SK-N-SH treated with all-trans-retinoic acid at 6 μM for 48 hours (cell line): Measurements from ENCODE around the gene HIP1.

Experiments used
- ATAC-seq: fragments of 200-7000 bp; cut with Tn5 transposase; 3 replicates; pipeline ENCODE4 v1.9.1; 2020; ENCODE audit warnings: mild to moderate bottlenecking, moderate library complexity
- BACH2 ChIP-seq: fragments of 250-450 bp; sonication (Bioruptor Pico); IDR thresholded peaks from 2 replicates; pipeline ENCODE4 v1.9.0; 2021; ENCODE audit warnings: mild to moderate bottlenecking, borderline replicate concordance
- CSDC2 ChIP-seq: fragments of 250-450 bp; sonication (Bioruptor Pico); IDR thresholded peaks from 2 replicates; pipeline ENCODE4 v1.5.0; 2020; ENCODE audit warnings: mild to moderate bottlenecking, moderate library complexity
- CSRNP3 ChIP-seq: fragments of 250-450 bp; sonication (Bioruptor Pico); IDR thresholded peaks from 2 replicates; pipeline ENCODE4 v1.5.1; 2021; ENCODE audit warnings: mild to moderate bottlenecking, moderate library complexity
- ESRRG ChIP-seq: fragments of 250-450 bp; sonication (Bioruptor Pico); IDR thresholded peaks from 2 replicates; pipeline ENCODE4 v1.6.1; 2021; ENCODE audit warnings: mild to moderate bottlenecking
- GLIS3 ChIP-seq: fragments of 250-450 bp; sonication (Bioruptor Pico); IDR thresholded peaks from 2 replicates; pipeline ENCODE4 v1.5.0; 2020; ENCODE audit warnings: mild to moderate bottlenecking, moderate library complexity
- ISL1 ChIP-seq: fragments of 250-450 bp; sonication (Bioruptor Pico); IDR thresholded peaks from 2 replicates; pipeline ENCODE4 v2.1.2; 2022; ENCODE audit warnings: mild to moderate bottlenecking, moderate library complexity
- PATZ1 ChIP-seq: fragments of 250-450 bp; sonication (Bioruptor Pico); IDR thresholded peaks from 2 replicates; pipeline ENCODE4 v1.8.0; 2020; ENCODE audit warnings: mild to moderate bottlenecking, moderate library complexity, borderline replicate concordance
- POU6F1 ChIP-seq: fragments of 250-450 bp; sonication (Bioruptor Pico); IDR thresholded peaks from 2 replicates; pipeline ENCODE4 v1.8.0; 2021; ENCODE audit warnings: low read depth, mild to moderate bottlenecking, moderate library complexity, borderline replicate concordance
- PPARA ChIP-seq: fragments of 250-450 bp; sonication (Bioruptor Pico); IDR thresholded peaks from 2 replicates; pipeline ENCODE4 v1.5.0; 2020; ENCODE audit warnings: mild to moderate bottlenecking, borderline replicate concordance
- RARB ChIP-seq: fragments of 250-450 bp; sonication (Bioruptor Pico); IDR thresholded peaks from 2 replicates; pipeline ENCODE4 v1.8.0; 2021; ENCODE audit warnings: mild to moderate bottlenecking, moderate library complexity
- SNAI2 ChIP-seq: fragments of 250-450 bp; sonication (Bioruptor Pico); IDR thresholded peaks from 2 replicates; pipeline ENCODE4 v1.5.0; 2020; ENCODE audit warnings: mild to moderate bottlenecking, moderate library complexity
- TOX ChIP-seq: fragments of 250-450 bp; sonication (Bioruptor Pico); IDR thresholded peaks from 2 replicates; pipeline ENCODE4 v1.8.0; 2021; ENCODE audit warnings: mild to moderate bottlenecking, moderate library complexity, borderline replicate concordance
- TSHZ2 ChIP-seq: fragments of 250-450 bp; sonication (Bioruptor Pico); IDR thresholded peaks from 2 replicates; pipeline ENCODE4 v1.5.0; 2020; ENCODE audit warnings: mild to moderate bottlenecking, moderate library complexity
- ZC3H10 ChIP-seq: fragments of 250-450 bp; sonication (Bioruptor Pico); IDR thresholded peaks from 2 replicates; pipeline ENCODE4 v1.5.1; 2021; ENCODE audit warnings: mild to moderate bottlenecking, moderate library complexity
- ZFP3 ChIP-seq: fragments of 250-450 bp; sonication (Bioruptor Pico); IDR thresholded peaks from 2 replicates; pipeline ENCODE4 v1.5.0; 2020; ENCODE audit warnings: mild to moderate bottlenecking, moderate library complexity
- ZFP30 ChIP-seq: fragments of 450-650 bp; formaldehyde crosslinking; IDR thresholded peaks from 2 replicates; pipeline ENCODE4 v1.5.0; 2022; ENCODE audit warnings: mild to moderate bottlenecking, moderate library complexity
- ZNF70 ChIP-seq: fragments of 450-650 bp; formaldehyde crosslinking; IDR thresholded peaks from 2 replicates; pipeline ENCODE4 v1.5.0; 2020; ENCODE audit warnings: mild to moderate bottlenecking, moderate library complexity
- ZNF8 ChIP-seq: fragments of 450-650 bp; formaldehyde crosslinking; IDR thresholded peaks from 2 replicates; pipeline ENCODE4 v1.5.0; 2020; ENCODE audit warnings: mild to moderate bottlenecking, moderate library complexity

HIP1 gene

GRCh38 chr7:75621124-75621523 is 117.6 kb downstream of the HIP1 start (continued):
- no peak for TF ChIP-seq PATZ1 (CRISPR knock-in tag)
- no peak for TF ChIP-seq GLIS3
- no peak for TF ChIP-seq CSRNP3 (CRISPR knock-in tag)
- TF ChIP-seq ISL1: no peak

- ATAC-seq: no peak
- TF ChIP-seq ZNF8 (CRISPR knock-in tag) (no peak), SNAI2 (CRISPR knock-in tag) (no peak), PPARA (no peak), CSDC2 (no peak), PATZ1 (CRISPR knock-in tag) (no peak), BACH2 (CRISPR knock-in tag) (no peak), ZC3H10 (CRISPR knock-in tag) (no peak), TSHZ2 (CRISPR knock-in tag) (no peak), ISL1 (no peak), CSRNP3 (CRISPR knock-in tag) (no peak), ZNF70 (CRISPR knock-in tag) (no peak), ESRRG (CRISPR knock-in tag) (no peak), GLIS3 (no peak), TOX (CRISPR knock-in tag) (no peak), ZFP3 (no peak)
Measured at GRCh38 chr7:75619636-75620035, 119.1 kb downstream of the HIP1 start.

- no peak for ATAC-seq
- no peak for TF ChIP-seq ZNF8 (CRISPR knock-in tag)
Measured at GRCh38 chr7:75617634-75618234, 121.0 kb downstream of the HIP1 start.

- TF ChIP-seq ESRRG (CRISPR knock-in tag) (no peak), GLIS3 (no peak), CSDC2 (no peak), PPARA (no peak), BACH2 (CRISPR knock-in tag) (no peak), TOX (CRISPR knock-in tag) (no peak)
- TF ChIP-seq, all 23 proteins: peak for 0
- ATAC-seq: no peak
Measured at GRCh38 chr7:75616421-75617167, 122.1 kb downstream of the HIP1 start.

GRCh38 chr7:75614401-75614800 is 124.3 kb downstream of the HIP1 start:
- ATAC-seq: no peak
- TF ChIP-seq ZNF70 (CRISPR knock-in tag) (no peak), TOX (CRISPR knock-in tag) (no peak), ZFP30 (no peak), ZC3H10 (CRISPR knock-in tag) (no peak), TSHZ2 (CRISPR knock-in tag) (no peak), SNAI2 (CRISPR knock-in tag) (no peak), RARB (CRISPR knock-in tag) (no peak), POU6F1 (CRISPR knock-in tag) (no peak)
